ENCODE data around the gene SANBR.

- TF ChIP-seq POLR2A (IDR thresholded peaks at IDR 0.05) (no peak), CTCF (IDR thresholded peaks at IDR 0.05) (no peak)
Measured at GRCh38 chr2:61114147-61114546, 48.5 kb downstream of the SANBR start.
